ENCODE measurements around the gene BPTF.
"Not testable (repeated sequence)": the region's sequence is repeated elsewhere in the genome, so short reads cannot be mapped to it uniquely, and the experiment has no call there.

DNA sequence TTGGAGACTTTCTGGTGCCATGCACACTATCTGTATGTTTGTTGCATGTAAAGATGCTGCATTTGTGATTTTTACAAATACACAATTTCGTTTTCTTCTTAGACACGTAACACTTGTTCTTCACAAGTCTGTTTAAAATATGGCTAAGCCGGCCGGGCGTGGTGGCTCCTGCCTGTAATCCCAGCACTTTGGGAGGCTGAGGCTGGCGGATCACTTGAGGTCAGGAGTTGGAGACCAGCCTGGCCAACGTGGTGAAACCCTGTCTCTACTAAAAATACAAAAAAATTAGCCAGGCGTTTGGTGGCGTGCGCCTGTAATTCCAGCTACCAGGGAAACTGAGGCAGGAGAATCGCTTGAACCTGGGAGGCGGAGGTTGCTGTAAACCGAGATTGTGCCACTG, 195.5 kb downstream of the BPTF start:
- TF ChIP-seq, protein P1, sequence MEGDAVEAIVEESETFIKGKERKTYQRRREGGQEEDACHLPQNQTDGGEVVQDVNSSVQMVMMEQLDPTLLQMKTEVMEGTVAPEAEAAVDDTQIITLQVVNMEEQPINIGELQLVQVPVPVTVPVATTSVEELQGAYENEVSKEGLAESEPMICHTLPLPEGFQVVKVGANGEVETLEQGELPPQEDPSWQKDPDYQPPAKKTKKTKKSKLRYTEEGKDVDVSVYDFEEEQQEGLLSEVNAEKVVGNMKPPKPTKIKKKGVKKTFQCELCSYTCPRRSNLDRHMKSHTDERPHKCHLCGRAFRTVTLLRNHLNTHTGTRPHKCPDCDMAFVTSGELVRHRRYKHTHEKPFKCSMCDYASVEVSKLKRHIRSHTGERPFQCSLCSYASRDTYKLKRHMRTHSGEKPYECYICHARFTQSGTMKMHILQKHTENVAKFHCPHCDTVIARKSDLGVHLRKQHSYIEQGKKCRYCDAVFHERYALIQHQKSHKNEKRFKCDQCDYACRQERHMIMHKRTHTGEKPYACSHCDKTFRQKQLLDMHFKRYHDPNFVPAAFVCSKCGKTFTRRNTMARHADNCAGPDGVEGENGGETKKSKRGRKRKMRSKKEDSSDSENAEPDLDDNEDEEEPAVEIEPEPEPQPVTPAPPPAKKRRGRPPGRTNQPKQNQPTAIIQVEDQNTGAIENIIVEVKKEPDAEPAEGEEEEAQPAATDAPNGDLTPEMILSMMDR (conservative IDR thresholded peaks at IDR 0.05; ENCODE audit: low read depth, low read length) = not testable (repeated sequence)
- TF ChIP-seq EZH2 (IDR thresholded peaks at IDR 0.05; ENCODE audit: low read length, unreplicated experiment) = not testable (repeated sequence)
